NCI-H524 (cell line): ENCODE data around the gene PRODH.
"Not testable (repeated sequence)": the region's sequence is repeated elsewhere in the genome, so short reads cannot be mapped to it uniquely, and the experiment has no call there.

Experiments
- DNase-seq, 2 experiments: peaks; one replicate each; lab custom pipeline; 2025; lab: John Stamatoyannopoulos, UW

The PRODH gene

DNA sequence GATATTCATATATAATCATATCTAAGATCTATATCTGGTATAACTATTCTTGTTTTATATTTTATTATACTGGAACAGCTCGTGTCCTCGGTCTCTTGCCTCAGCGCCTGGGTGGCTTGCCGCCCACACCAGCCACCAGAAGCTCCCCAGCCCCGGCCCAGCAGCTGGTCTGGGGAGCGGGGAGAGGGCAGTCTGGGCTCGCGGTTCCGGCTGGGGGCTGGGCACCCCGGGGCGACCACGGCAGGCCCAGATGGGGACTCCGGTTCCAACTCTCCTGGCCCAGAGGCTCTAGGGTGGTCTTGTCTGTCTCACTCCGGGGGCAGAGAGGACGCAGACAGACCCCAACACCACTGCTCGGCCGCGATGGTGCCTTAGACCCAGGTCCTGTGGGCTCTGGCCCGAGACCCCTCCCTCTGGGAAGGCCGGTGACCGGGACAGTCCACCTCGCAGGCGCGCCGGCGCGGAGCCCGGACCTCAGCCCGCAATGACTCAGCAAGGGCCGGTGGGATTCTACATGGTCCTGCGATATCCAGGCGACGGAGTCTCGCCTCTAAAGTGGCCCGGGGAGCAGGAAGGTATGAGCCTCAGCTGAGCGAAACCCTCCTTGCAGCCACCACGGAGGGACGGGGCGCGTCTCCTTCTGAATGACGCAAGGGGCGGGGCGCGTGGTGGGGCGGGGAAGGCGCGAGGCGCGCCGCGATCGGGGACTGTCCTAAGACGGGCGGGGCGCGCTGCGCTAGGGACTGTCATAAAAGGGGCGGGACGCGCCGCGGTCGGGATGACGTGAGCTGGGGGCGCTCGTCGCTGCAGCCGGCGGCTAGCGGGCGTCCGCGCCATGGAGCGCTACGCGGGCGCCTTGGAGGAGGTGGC is 30.3 kb downstream of the PRODH start, which contains the start of gene DGCR6:
DGCR6 (plus strand) TSS at position 781 of the 870 bp plus-strand sequence; CDS start at position 836, 55 bp downstream.
- DNase-seq, result no peak

DNA sequence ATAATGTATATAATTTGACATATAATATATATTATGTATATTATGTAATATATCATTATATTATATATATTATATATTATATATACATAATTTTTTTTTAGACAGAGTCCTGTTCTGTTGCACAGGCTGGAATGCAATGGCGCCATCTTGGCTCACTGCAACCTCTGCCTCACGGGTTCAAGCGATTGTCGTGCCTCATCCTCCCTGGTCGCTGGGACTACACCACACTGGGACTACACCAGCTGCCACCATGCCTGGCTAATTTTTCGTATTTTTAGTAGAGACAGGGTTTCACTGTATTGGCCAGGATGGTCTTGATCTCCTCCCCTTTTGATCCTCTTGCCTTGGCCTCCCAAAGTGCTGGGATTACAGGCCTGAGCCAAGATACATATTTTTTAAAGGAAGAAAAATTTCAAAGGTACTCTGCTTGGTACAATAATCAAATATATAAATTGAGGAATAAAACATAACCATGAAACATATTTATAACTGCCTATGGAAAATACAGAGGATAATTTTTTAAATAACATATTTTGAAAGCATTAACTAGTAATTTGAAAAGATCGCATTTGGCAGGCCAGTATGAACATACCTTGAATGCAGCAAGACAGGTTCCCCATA is 39.9 kb downstream of the PRODH start:
- DNase-seq, result not testable (repeated sequence)

DNA sequence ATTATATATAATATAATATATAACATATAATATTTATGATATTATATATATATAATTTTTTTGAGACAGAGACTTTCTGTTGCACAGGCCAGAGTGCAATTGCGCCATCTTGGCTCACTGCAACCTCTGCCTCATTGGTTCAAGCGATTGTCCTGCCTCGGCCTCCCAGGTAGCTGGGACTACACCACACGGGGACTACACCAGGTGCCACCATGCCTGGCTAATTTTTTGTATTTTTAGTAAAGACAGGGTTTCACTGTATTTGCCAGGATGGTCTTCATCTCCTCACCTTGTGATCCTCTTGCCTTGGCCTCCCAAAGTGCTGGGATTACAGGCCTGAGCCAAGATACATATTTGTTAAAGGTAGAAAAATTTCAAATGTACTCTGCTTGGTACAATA is 42.3 kb downstream of the PRODH start:
- not testable (repeated sequence) for DNase-seq

DNA sequence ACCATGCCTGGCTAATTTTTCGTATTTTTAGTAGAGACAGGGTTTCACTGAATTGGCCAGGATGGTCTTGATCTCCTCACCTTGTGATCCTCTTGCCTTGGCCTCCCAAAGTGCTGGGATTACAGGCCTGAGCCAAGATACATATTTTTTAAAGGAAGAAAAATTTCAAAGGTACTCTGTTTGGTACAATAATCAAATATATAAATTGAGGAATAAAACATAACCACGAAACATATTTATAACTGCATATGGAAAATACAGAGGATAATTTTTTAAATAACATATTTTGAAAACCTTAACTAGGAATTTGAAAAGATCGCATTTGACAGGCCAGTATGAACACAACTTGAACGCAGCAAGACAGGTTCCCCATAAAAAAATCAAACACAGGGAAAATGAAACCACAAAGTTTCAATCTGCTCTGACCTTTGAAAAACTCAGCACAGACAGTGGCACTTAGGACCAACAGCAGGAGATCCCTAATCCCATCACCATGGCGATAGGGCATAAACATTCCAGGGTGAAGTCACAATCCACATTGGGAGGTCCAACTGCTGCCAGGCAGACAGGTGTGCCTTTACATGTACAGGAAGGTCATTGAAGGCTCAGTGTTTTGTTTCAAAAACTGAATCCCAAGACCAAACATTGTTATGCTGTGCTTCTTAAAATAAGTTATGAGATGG is 45.4 kb downstream of the PRODH start:
- DNase-seq, result not testable (repeated sequence)

DNA sequence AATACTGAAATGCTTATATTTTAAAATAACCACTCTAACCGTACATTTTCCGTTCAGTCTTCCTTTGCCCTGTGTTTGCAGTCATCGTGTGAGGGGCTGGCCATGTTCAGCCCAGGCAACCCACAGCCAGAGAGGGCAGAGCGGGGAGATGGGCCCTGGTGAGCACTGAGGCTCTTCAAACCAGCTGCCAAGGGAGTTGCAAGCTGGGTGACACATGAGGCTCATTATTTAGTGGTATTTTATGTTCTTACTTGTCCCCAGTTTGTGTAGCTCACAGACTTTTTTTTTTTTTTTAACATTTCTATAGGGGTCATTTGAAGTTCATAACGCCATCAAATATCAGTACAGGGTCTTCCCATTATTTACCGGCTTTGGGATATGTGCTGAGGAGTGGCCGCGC is 48.0 kb downstream of the PRODH start:
- no peak for DNase-seq

DNA sequence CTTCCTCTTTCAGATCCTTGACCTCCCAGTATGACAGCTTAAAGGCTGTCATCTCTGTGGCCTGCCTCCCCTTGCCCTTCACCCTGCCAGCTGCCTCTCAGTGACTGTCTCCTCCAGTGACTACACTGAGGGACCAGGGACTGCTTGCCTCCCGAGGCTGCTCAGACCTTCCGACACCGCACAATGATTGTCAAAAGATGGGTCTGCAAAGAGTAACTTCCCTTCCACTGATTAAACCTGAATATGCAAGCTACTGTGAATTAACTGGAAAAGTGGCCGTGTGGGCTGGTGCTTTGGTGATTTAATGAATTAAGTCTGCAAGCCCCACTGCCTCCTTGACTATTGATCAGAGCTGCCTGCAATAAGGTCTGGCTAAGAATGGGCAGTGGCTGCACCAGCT is 51.6 kb downstream of the PRODH start:
- not testable (repeated sequence) for DNase-seq

DNA sequence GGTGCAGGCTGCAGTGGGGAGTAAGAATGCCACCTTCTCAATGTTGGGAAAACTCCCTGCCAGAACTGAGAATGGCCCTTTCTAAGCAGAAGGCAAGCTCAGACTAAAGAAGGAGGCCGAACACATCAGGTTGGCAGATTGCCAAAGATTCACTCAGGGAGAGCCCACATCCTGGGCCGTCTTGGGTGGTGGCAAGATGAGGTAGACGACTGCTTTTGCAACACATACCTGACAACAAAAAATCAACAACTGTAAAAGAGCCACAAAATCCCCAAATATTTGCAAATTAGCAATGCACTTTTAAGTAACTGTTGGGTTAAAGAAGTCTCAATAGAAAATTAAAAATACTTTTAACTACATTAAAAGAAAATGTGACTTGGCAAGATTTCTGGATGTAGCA is 54.8 kb downstream of the PRODH start:
- not testable (repeated sequence) for DNase-seq
